NCI-H510A (cell line): ENCODE results near the gene SMU1.

ENCODE experiments used
- DNase-seq: peaks from one replicate; lab custom pipeline; 2025; lab: John Stamatoyannopoulos, UW

Gene SMU1

GRCh38 chr9:33076046-33077004, at the start of gene SMU1:
Gene SMU1 (minus strand): TSS chr9:33076674. CDS start chr9:33076608, 66 bp downstream.
- DNase-seq = peak; percentile 85

GRCh38 chr9:33125461-33125860, 49.0 kb upstream of the SMU1 start:
- no peak for DNase-seq

- DNase-seq = no peak
Measured at GRCh38 chr9:33124751-33125381, 48.4 kb upstream of the SMU1 start.

- DNase-seq = no peak
Measured at GRCh38 chr9:33124046-33124445, 47.6 kb upstream of the SMU1 start.

GRCh38 chr9:33123407-33124031, 47.0 kb upstream of the SMU1 start:
- DNase-seq = no peak

GRCh38 chr9:33120620-33121019, 44.1 kb upstream of the SMU1 start:
- no peak for DNase-seq

GRCh38 chr9:33117796-33118195, 41.3 kb upstream of the SMU1 start:
- DNase-seq = no peak

GRCh38 chr9:33117306-33117705, 40.8 kb upstream of the SMU1 start:
- DNase-seq = no peak

GRCh38 chr9:33116860-33117259, 40.4 kb upstream of the SMU1 start:
- DNase-seq = no peak

GRCh38 chr9:33114746-33115145, 38.3 kb upstream of the SMU1 start:
- DNase-seq = no peak

GRCh38 chr9:33113799-33114547, 37.5 kb upstream of the SMU1 start:
- no peak for DNase-seq

GRCh38 chr9:33112094-33112493, 35.6 kb upstream of the SMU1 start:
- DNase-seq = no peak

GRCh38 chr9:33111631-33112030, 35.2 kb upstream of the SMU1 start:
- no peak for DNase-seq

GRCh38 chr9:33110686-33111085, 34.2 kb upstream of the SMU1 start:
- no peak for DNase-seq

- no peak for DNase-seq
Measured at GRCh38 chr9:33109850-33110595, 33.5 kb upstream of the SMU1 start.

- DNase-seq = no peak
Measured at GRCh38 chr9:33109097-33109496, 32.6 kb upstream of the SMU1 start.

GRCh38 chr9:33108472-33108871, 32.0 kb upstream of the SMU1 start:
- no peak for DNase-seq

- no peak for DNase-seq
Measured at GRCh38 chr9:33107762-33108161, 31.3 kb upstream of the SMU1 start.

GRCh38 chr9:33106827-33107621, 30.6 kb upstream of the SMU1 start:
- DNase-seq = no peak

GRCh38 chr9:33106372-33106771, 29.9 kb upstream of the SMU1 start:
- no peak for DNase-seq

- DNase-seq = no peak
Measured at GRCh38 chr9:33105959-33106358, 29.5 kb upstream of the SMU1 start.
